Activated gamma-delta T cell (primary cell): ENCODE results near the gene ZNF837.

Experiments used
- DNase-seq: peaks from one replicate; lab custom pipeline; 2025; lab: John Stamatoyannopoulos, UW

The ZNF837 gene

GRCh38 chr19:58318297-58318696 lies 62.5 kb downstream of the ZNF837 start:
- no peak for DNase-seq
